NCI-H2227 treated with DMSO at 0.1 percent for 48 hours (cell line): ENCODE data around the gene INPPL1.
"Not testable (repeated sequence)": the region's sequence is repeated elsewhere in the genome, so short reads cannot be mapped to it uniquely, and the experiment has no call there.

ENCODE experiments used
- DNase-seq: peaks from one replicate; lab custom pipeline; 2025; lab: John Stamatoyannopoulos, UW

Gene INPPL1

GRCh38 chr11:72243173-72244059, 18.8 kb downstream of the INPPL1 start:
- DNase-seq: no peak

- no peak for DNase-seq
Measured at GRCh38 chr11:72244060-72244360, 19.4 kb downstream of the INPPL1 start, which contains the start of gene PHOX2A. PHOX2A (minus strand) TSS chr11:72244176; CDS start chr11:72244004, 172 bp downstream.

GRCh38 chr11:72244361-72245262, 20.0 kb downstream of the INPPL1 start:
- DNase-seq: no peak

GRCh38 chr11:72245263-72245816, 20.8 kb downstream of the INPPL1 start:
- DNase-seq: no peak

GRCh38 chr11:72247584-72247983, 23.0 kb downstream of the INPPL1 start:
- no peak for DNase-seq

- DNase-seq: no peak
Measured at GRCh38 chr11:72249961-72250360, 25.4 kb downstream of the INPPL1 start.

GRCh38 chr11:72250661-72251464, 26.3 kb downstream of the INPPL1 start:
- no peak for DNase-seq

GRCh38 chr11:72251614-72252013, 27.0 kb downstream of the INPPL1 start:
- DNase-seq: no peak

- no peak for DNase-seq
Measured at GRCh38 chr11:72253392-72253791, 28.8 kb downstream of the INPPL1 start.

- no peak for DNase-seq
Measured at GRCh38 chr11:72254299-72254993, 29.9 kb downstream of the INPPL1 start.

GRCh38 chr11:72257570-72257969, 33.0 kb downstream of the INPPL1 start:
- DNase-seq: no peak

GRCh38 chr11:72259490-72259889, 34.9 kb downstream of the INPPL1 start:
- no peak for DNase-seq

GRCh38 chr11:72260574-72260973, 36.0 kb downstream of the INPPL1 start:
- DNase-seq: no peak

GRCh38 chr11:72263361-72263760, 38.8 kb downstream of the INPPL1 start:
- DNase-seq: no peak

GRCh38 chr11:72265951-72266350, 41.4 kb downstream of the INPPL1 start:
- DNase-seq: no peak

- DNase-seq: not testable (repeated sequence)
Measured at GRCh38 chr11:72266960-72267359, 42.4 kb downstream of the INPPL1 start.

GRCh38 chr11:72267956-72268617, 43.5 kb downstream of the INPPL1 start:
- no peak for DNase-seq

GRCh38 chr11:72271980-72272379, 47.4 kb downstream of the INPPL1 start:
- DNase-seq: no peak

GRCh38 chr11:72274435-72274834, 49.9 kb downstream of the INPPL1 start:
- no peak for DNase-seq

GRCh38 chr11:72278905-72279304, 54.3 kb downstream of the INPPL1 start:
- DNase-seq: no peak

- DNase-seq: no peak
Measured at GRCh38 chr11:72280037-72280436, 55.5 kb downstream of the INPPL1 start.
